ENCODE measurements around the gene WIF1.

The WIF1 gene

DNA sequence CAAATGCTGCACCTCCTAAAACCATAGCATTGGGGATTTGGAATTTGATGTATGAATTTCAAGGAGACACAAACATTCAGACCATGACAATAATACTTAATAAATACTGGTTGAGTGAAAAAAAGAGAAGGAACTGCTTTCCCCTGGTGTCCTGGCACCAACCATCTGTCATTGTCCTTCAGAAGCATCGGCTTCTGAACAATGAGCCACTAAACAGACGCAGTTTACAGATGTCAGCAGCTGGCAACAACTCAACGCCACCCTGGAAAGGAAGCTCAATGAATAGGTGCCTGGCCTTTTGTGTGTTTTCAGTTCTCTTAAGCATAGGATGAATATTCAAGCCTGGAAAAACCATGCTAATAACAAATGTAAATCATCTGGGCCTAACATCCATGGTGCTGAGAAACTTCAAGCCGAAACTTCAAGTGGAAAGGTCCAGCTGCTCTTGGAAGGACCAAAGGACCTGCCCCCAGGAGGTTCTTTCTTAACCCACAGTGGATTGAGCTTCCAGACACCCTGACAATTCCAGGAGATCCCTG lies 101.3 kb downstream of the WIF1 start:
- DNase-seq = no peak

DNA sequence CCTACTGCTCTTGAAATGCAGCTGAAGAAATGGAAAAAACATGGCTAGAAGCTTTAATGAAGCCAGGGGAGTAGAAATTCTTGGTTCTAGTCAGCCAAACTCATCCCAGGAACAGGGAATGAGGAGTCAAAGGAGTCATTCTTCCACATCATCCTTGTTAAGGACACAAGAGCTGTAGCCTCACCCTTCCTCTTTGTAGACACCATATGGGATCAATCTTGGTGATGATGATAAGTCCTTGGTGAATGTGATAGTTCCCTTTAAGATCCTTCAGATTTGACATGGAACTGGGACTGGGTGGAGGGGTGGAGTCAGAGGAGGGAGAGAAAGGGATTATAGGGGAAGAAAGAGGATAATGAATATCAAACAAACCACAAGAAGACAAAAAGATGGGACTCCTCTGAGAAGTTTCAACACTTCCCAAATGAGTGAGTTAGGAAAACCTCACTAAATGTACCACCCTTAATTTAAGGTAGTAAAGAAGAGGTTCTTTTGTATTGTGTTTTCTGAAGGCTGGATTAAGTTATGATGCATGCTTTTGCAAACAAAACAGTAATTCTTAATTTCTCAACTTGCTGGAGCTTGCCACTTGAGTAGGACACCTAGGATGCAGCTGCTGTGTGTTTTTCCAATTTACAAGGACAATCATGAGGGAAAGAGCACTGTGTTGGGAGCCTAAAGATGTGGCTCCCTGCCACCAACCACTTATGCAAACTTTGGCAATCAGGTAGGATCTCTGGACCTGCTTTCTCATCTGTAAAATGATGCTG lies 104.0 kb downstream of the WIF1 start:
- no peak for DNase-seq

DNA sequence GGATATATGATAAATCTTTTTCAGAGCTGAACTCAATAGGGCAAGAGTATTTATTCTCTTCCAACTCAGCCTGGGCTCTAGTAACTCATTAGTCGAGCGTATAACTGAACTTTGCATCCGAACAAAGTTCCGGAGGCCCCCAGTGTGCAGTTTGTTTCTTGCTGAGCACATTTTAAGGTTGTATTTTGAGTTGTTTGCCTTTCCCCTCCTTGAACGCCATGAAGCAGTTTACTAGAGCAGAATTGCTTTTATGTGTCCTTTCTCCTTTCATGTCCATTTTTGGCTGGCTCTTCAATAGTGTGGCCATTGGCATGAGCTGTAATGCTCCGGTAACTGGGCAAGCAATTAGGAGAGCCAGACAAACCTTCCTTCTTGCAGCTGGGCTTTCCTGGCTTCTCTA lies 105.3 kb downstream of the WIF1 start:
- DNase-seq = no peak

DNA sequence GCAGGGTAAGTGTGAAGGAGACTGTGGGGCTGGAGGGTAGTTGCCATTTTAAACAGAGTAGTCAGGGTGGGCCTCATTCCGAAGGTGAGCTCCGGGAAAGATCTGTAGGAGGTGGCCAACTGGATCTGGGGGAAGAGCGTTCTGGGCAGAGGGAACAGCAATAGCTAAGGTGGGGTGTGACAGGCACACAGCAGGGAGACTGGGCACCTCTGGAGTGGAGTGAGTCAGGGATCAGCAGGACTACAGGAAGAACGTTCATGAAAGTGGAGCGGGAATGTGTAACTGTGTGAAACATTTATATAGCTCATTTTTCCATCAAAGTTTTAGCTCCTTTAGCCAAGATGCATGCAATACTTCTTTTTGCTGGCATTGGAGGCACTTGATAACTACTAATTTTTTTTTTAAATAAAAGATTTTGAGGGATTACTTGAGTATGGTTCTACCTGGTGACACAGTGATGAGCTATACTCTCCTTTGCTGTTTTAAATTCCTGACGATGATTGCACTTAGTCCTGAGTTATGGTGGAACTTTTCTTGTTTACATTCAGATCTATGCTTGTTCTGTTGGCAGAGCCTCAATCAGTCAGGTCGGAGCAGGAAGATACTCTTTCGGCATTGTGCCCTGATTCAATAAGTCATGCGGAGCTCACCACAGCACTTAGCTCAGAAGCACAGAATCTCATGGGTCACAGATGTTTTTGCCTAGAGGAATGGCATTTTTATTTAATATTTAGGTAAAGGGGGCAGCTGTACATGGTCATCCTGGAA lies 106.4 kb downstream of the WIF1 start:
- DNase-seq = no peak

DNA sequence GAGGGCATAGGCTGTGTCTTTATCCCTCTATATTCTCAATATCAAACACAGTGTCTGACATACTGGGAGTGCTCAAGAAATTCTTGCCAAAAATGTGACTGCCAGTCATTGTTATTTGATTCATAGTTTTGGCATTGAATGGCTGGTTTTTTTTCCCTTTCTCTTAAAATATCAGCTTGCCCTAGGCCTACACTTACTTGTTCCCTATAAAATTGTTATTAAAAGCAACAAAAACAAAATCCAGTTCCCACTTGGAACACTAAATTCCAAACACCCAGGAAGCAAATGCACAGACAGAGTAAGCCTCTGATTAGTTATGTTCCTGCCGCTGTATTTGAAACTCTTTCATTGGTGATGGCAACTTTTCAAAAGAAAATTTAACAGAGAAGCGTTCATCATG lies 110.7 kb downstream of the WIF1 start:
- no peak for DNase-seq

DNA sequence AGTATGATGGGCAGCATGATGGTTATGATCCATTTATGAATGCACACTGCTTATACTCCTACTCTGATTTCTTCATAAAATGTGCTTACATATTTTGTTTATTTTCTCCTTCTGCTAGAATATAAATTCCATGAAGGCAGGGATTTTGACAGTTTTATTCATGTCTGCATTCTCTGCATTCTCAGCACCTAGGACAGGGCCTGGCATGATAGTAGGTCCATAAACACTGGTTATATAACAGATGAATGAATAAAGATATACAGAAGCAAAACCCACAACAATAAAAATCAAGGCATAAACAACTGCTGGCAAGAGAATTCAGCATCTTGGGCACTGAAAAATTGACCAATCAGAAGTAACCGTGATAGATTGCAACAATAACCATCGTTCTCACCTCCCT lies 115.4 kb downstream of the WIF1 start:
- DNase-seq = no peak

DNA sequence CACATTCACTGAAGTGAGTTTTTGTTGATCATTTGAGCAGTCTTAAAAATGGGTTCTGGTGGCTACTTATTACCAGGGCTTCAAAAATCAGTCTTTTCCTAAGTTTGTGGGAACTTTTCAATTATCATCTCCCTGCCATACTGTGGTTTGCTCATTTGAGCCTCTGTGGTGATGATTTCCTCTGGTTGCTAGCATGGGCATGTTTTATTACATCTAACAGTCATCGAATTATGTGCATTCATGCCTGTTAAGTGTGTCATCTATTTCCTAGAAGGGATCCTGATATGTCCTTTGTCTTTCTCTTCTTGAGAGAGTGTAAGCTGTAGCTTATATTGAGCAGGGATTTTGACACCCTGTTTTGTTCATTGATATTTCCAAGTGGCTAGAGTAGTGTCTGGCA lies 116.8 kb downstream of the WIF1 start:
- no peak for DNase-seq

Data from inflammatory macrophage treated with lipopolysaccharide for 4 hours (primary cell).